Thyroid gland (tissue), 4 donors: Measurements from ENCODE around the gene PSENEN. TPM values are rescaled to one million over a fixed set of nuclear protein-coding genes. Genes with fewer than 3 reads are reported as not detected.

ENCODE experiments used
- DNase-seq, 2 donors: peaks; one replicate each; pipeline ENCODE4 v3.0.0-alpha.2; 2019
- H3K27ac ChIP-seq, 3 donors: fragments of 200-600 bp; sonication (generic); 1 replicate in 2 of 3; 2 replicates in 1 of 3; pipeline ENCODE4 v1.5.1; 2016 to 2019; ENCODE audit warnings: mild to moderate bottlenecking in 1 of 3, moderate library complexity in 1 of 3
- H3K27me3 ChIP-seq: fragments of 200-600 bp; sonication (generic); one replicate; pipeline ENCODE4 v1.5.1; 2019
- H3K36me3 ChIP-seq, 2 donors: fragments of 200-600 bp; sonication (generic); one replicate each; pipeline ENCODE4 v1.5.1; 2016 to 2019
- H3K4me1 ChIP-seq, 2 donors: fragments of 200-600 bp; sonication (generic); one replicate each; pipeline ENCODE4 v1.5.1; 2017 to 2019
- H3K4me3 ChIP-seq, 3 donors: fragments of 200-600 bp; sonication (generic); replicated peaks in 1 of 3; 1 replicate in 2 of 3; 2 replicates in 1 of 3; pipeline ENCODE4 v1.5.1; 2016; ENCODE audit warnings: mild to moderate bottlenecking in 1 of 3
- H3K9me3 ChIP-seq: fragments of 200-600 bp; sonication (generic); one replicate; pipeline ENCODE4 v1.5.1; 2017
- CTCF ChIP-seq, 6 experiments: fragments of 200-600 bp in 3 of 6; fragments of 450-650 bp in 3 of 6; sonication (generic) in 3 of 6; IDR thresholded peaks; one replicate each; pipeline ENCODE4 v1.5.1; 2016 to 2019; ENCODE audit warnings: antibody characterized with exemption in 6 of 6, mild to moderate bottlenecking in 2 of 6, inconsistent platforms in 1 of 6, moderate library complexity in 1 of 6
- POLR2A ChIP-seq, 2 donors: fragments of 450-650 bp; IDR thresholded peaks; one replicate each; pipeline ENCODE4 v1.6.1; 2017; ENCODE audit warnings: antibody characterized with exemption in 2 of 2, mild to moderate bottlenecking in 2 of 2, moderate library complexity in 1 of 2
- WGBS, 2 donors: methylation state at CpG; one replicate each; pipeline ENCODE4 v1.1.5; 2017; 5-methylcytosine and 5-hydroxymethylcytosine counted together
- intact Hi-C: fragments of 100-400 bp; cut with DNase I; formaldehyde crosslinking; loops from one replicate; pipeline ENCODE4 v1.15.1; 2023
- total RNA-seq, 4 donors: library from RNA; depleted of rRNA; stranded (reverse); fragments of >200 nt; gene quantifications; one replicate each; pipeline ENCODE4 v1.2.3, GENCODE V29; 2016

Gene PSENEN
- total RNA-seq, 4 donors from 2014 or later: 34.0 to 73.8 (median 40.5) TPM

- no peak for DNase-seq
- intact Hi-C loops: no loop called here
- Histone ChIP-seq H3K27ac (no peak overlapping the region), H3K9me3 (no peaks in the 10 kb centered on the region), H3K4me1 (no peaks in the 10 kb centered on the region), H3K36me3 (peaks cover 76 to 83% of the 10 kb centered on the region in 2 donors), H3K27me3 (no peaks in the 10 kb centered on the region), H3K4me3 (no peak overlapping the region)
- TF ChIP-seq CTCF (IDR thresholded peaks at IDR 0.05): no peak
- no peak for TF ChIP-seq POLR2A (IDR thresholded peaks at IDR 0.05)
- 87 to 97% methylated on average over 6 to 11 of the region's 11 CpGs for WGBS, 2 donors
Observed at GRCh38 chr19:35729763-35730162, 15.7 kb upstream of the PSENEN start.

DNA sequence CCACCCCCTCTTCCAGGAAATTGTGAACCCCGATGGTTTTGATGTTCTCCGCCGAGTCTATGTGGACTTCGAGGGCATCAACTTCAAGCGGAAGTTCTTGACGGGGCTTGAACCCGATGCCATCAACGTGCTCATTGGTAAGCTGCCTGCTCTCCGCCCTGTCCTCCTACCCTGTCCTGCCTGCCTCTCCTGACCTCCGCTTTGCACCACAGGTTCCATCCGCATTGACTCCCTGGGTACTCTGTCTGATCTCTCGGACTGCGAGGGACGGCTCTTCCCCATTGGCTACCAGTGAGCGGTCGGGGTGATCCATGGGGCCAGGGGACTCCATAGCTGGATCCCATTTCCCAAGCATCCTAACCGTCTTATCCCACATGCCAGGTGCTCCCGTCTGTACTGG is 15.1 kb upstream of the PSENEN start:
- no peak for TF ChIP-seq CTCF (IDR thresholded peaks at IDR 0.05)
- TF ChIP-seq POLR2A (IDR thresholded peaks at IDR 0.05): no peak
- Histone ChIP-seq H3K4me1 (no peaks in the 10 kb centered on the region), H3K27ac (no peak overlapping the region), H3K27me3 (no peaks in the 10 kb centered on the region), H3K9me3 (no peaks in the 10 kb centered on the region), H3K36me3 (peaks cover 71 to 78% of the 10 kb centered on the region in 2 donors), H3K4me3 (no peak overlapping the region)
- no peak for DNase-seq
- intact Hi-C loops: no loop called here
- WGBS, 2 donors: 95% methylated on average over 18 of the region's 18 CpGs

- intact Hi-C loops: no loop called here
Observed at GRCh38 chr19:35731353-35731752, 14.1 kb upstream of the PSENEN start.

GRCh38 chr19:35731779-35732405 is 13.6 kb upstream of the PSENEN start:
- Histone ChIP-seq H3K27me3 (no peaks in the 10 kb centered on the region), H3K4me1 (no peaks in the 10 kb centered on the region), H3K9me3 (no peaks in the 10 kb centered on the region), H3K4me3 (no peak overlapping the region), H3K27ac (no peak overlapping the region), H3K36me3 (peaks cover 66 to 71% of the 10 kb centered on the region in 2 donors)
- WGBS, 2 donors: 86 to 91% methylated on average over 20 to 21 of the region's 21 CpGs
- DNase-seq: no peak
- no peak for TF ChIP-seq CTCF (IDR thresholded peaks at IDR 0.05)
- intact Hi-C loops: no loop called here

More at GRCh38 chr19:35731353-35731752, 14.1 kb upstream of the PSENEN start:
- WGBS, 2 donors: 88 to 92% methylated on average over 9 of the region's 9 CpGs
- Histone ChIP-seq H3K9me3 (no peaks in the 10 kb centered on the region), H3K27ac (no peak overlapping the region), H3K36me3 (peaks cover 65 to 71% of the 10 kb centered on the region in 2 donors), H3K27me3 (no peaks in the 10 kb centered on the region), H3K4me3 (no peak overlapping the region), H3K4me1 (no peaks in the 10 kb centered on the region)
- TF ChIP-seq CTCF (IDR thresholded peaks at IDR 0.05): no peak
- no peak for TF ChIP-seq POLR2A (IDR thresholded peaks at IDR 0.05)
- no peak for DNase-seq

- Histone ChIP-seq H3K36me3 (peaks cover 65 to 67% of the 10 kb centered on the region in 2 donors), H3K9me3 (no peaks in the 10 kb centered on the region), H3K4me3 (no peak overlapping the region), H3K4me1 (no peaks in the 10 kb centered on the region), H3K27me3 (no peaks in the 10 kb centered on the region), H3K27ac (no peak overlapping the region)
- WGBS, 2 donors: 91 to 96% methylated on average over 9 to 14 of the region's 25 CpGs
- TF ChIP-seq POLR2A (IDR thresholded peaks at IDR 0.05) (no peak), CTCF (IDR thresholded peaks at IDR 0.05) (no peak)
- no peak for DNase-seq
- intact Hi-C loops: no loop called here
Observed at GRCh38 chr19:35732540-35733179, 12.8 kb upstream of the PSENEN start.
